Neural cell (in vitro differentiated cells): ENCODE data around the gene ARHGAP6. TPM values are rescaled to one million over a fixed set of nuclear protein-coding genes. Genes with fewer than 3 reads are reported as not detected.

ENCODE experiments used
- H2AFZ ChIP-seq: fragments of 200-600, 300-800 bp; sonication (generic), shearing (Covaris generic); 2 replicates; pipeline ENCODE4 v1.6.0; 2014; ENCODE audit warnings: low read depth, mild to moderate bottlenecking, antibody characterized with exemption, low read length, moderate library complexity
- H3F3A ChIP-seq: fragments of 200-600 bp; shearing (Covaris generic); 2 replicates; pipeline ENCODE4 v1.6.1; 2016; ENCODE audit warnings: mild to moderate bottlenecking, moderate library complexity, mixed read lengths, antibody characterized with exemption, low read length; ENCODE audit not compliant: insufficient read depth, poor library complexity, severe bottlenecking
- H3K27ac ChIP-seq: fragments of 200-600, 300-800 bp; sonication (generic), shearing (Covaris generic); 2 replicates; pipeline ENCODE4 v1.5.1; 2014; ENCODE audit warnings: mild to moderate bottlenecking, low read length, moderate library complexity
- H3K27me3 ChIP-seq: fragments of 300-800, 200-600 bp; sonication (generic), shearing (Covaris generic); 2 replicates; pipeline ENCODE4 v1.6.0; 2014; ENCODE audit warnings: mild to moderate bottlenecking, low read depth, low read length, moderate library complexity; ENCODE audit not compliant: insufficient read depth
- H3K36me3 ChIP-seq: fragments of 300-800, 200-600 bp; sonication (generic), shearing (Covaris generic); 2 replicates; pipeline ENCODE4 v1.5.1; 2014; ENCODE audit warnings: mild to moderate bottlenecking, antibody characterized with exemption, low read length, moderate library complexity; ENCODE audit not compliant: insufficient read depth
- H3K4me2 ChIP-seq: fragments of 300-800, 200-600 bp; sonication (generic), shearing (Covaris generic); 2 replicates; pipeline ENCODE4 v1.6.0; 2014; ENCODE audit warnings: mild to moderate bottlenecking, low read length
- H3K4me3 ChIP-seq: fragments of 300-800, 200-600 bp; sonication (generic), shearing (Covaris generic); 2 replicates; pipeline ENCODE4 v1.5.1; 2014; ENCODE audit warnings: mild to moderate bottlenecking, low read length, moderate library complexity
- H3K79me2 ChIP-seq: fragments of 200-600 bp; shearing (Covaris generic); replicated peaks from 2 replicates; pipeline ENCODE4 v1.6.0; 2014; ENCODE audit warnings: mild to moderate bottlenecking, low read length, moderate library complexity; ENCODE audit not compliant: insufficient read depth
- H3K9ac ChIP-seq: fragments of 300-800, 200-600 bp; sonication (generic), shearing (Covaris generic); 2 replicates; pipeline ENCODE4 v1.6.1; 2016; ENCODE audit warnings: mild to moderate bottlenecking, low read length, mixed read lengths
- H3K9me2 ChIP-seq: fragments of 200-600 bp; shearing (Covaris generic); 2 replicates; pipeline ENCODE4 v1.6.1; 2016; ENCODE audit warnings: mild to moderate bottlenecking, low read length, mixed read lengths; ENCODE audit not compliant: insufficient read depth
- H3K9me3 ChIP-seq: fragments of 200-600, 300-800 bp; sonication (generic), shearing (Covaris generic); 2 replicates; pipeline ENCODE4 v1.6.1; 2016; ENCODE audit warnings: mild to moderate bottlenecking, mixed run types, low read length, moderate library complexity, mixed read lengths
- H4K20me1 ChIP-seq: fragments of 200-600 bp; shearing (Covaris generic); 2 replicates; pipeline ENCODE4 v1.6.1; 2016; ENCODE audit warnings: mild to moderate bottlenecking, mixed run types; ENCODE audit not compliant: insufficient read depth
- CTCF ChIP-seq: fragments of 450-650 bp; IDR thresholded peaks from 2 replicates; pipeline ENCODE4 v1.5.1; 2014; ENCODE audit warnings: antibody characterized with exemption, mild to moderate bottlenecking, moderate library complexity; ENCODE audit not compliant: poor library complexity, severe bottlenecking
- EP300 ChIP-seq: fragments of 450-650 bp; conservative IDR thresholded peaks from 2 replicates; pipeline ENCODE4 v1.6.1; 2014; ENCODE audit warnings: antibody characterized with exemption, mild to moderate bottlenecking, moderate library complexity; ENCODE audit not compliant: poor library complexity, severe bottlenecking
- EZH2 ChIP-seq: fragments of 200-600, 300-800 bp; shearing (Covaris generic), sonication (generic); IDR thresholded peaks from 2 replicates; pipeline ENCODE4 v1.6.1; 2014; ENCODE audit warnings: antibody characterized with exemption, low read length, borderline replicate concordance, mild to moderate bottlenecking; ENCODE audit not compliant: insufficient read depth, poor library complexity, severe bottlenecking
- MXI1 ChIP-seq: fragments of 450-650 bp; conservative IDR thresholded peaks from 2 replicates; pipeline ENCODE4 v1.6.1; 2014; ENCODE audit warnings: antibody characterized with exemption, mild to moderate bottlenecking; ENCODE audit not compliant: poor library complexity, severe bottlenecking
- POLR2AphosphoS5 ChIP-seq: IDR thresholded peaks from 2 replicates; pipeline ENCODE4 v1.6.1; 2012
- RAD21 ChIP-seq: fragments of 450-650 bp; conservative IDR thresholded peaks from 2 replicates; pipeline ENCODE4 v1.6.1; 2014; ENCODE audit warnings: antibody characterized with exemption, mild to moderate bottlenecking, moderate library complexity
- REST ChIP-seq: IDR thresholded peaks from 2 replicates; pipeline ENCODE4 v1.6.1; 2012; ENCODE audit warnings: borderline replicate concordance
- SMC3 ChIP-seq: fragments of 450-650 bp; conservative IDR thresholded peaks from 2 replicates; pipeline ENCODE4 v1.6.1; 2014; ENCODE audit warnings: antibody characterized with exemption, mild to moderate bottlenecking, moderate library complexity; ENCODE audit not compliant: poor library complexity
- TAF1 ChIP-seq: IDR thresholded peaks from 2 replicates; pipeline ENCODE4 v1.6.1; 2012; ENCODE audit warnings: low read depth
- polyA plus RNA-seq: library from polyadenylated mRNA; depleted of rRNA; stranded (reverse); fragments of >200 nt; gene quantifications from 2 replicates; pipeline ENCODE4 v1.2.3, GENCODE V29; 2014

Gene ARHGAP6
- polyA plus RNA-seq, 1 donor from 2014 or later, result 0.40 TPM

DNA sequence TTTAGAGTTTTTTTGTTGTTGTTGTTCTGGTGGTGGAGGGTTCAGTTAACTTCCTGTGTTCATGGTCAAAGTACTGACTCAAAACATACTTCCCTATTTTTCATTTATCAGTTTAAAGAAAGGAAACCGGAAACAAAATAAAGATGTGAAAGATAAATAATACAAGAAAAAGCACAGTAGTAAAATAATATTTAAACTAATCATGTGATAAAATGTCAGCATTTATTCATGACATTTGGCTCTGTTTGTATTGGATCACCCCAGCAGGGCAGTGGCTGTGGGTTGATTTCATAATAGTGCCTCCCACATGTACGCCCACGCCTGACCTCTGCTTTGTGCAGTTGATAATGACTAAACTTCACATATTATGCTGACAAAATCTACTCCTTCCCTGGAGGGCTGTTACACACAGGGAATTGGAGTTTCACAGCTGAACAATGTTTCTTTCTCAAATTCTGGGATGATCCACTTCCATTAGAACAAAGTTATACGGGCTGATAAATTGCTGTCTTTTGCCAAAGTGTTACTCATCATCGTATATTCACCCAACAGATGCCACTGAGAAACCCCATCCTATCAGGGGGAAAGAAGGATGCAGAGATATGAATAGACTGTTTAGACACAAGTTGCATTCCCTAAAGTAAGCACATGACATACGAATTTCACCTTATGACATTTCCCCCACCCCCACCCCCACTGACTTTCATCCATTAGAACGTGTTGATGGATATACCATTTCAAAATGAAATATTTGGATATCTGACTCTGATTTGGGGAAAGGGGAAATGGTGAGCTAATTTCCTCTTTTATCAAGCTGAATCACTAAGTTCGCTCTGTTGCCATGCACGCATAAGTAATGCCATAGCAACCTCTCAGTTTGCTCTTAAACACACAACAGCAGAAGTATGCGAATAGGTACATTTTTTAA, 324.2 kb downstream of the ARHGAP6 start:
- peak overlapping the region; percentile 34 for H3K27ac ChIP-seq
- no peaks in the 10 kb centered on the region for H3K79me2 ChIP-seq

More for the DNA sequence above, 324.2 kb downstream of the ARHGAP6 start:
- no peak overlapping the region for H3K4me3 ChIP-seq
- H3K9me2 ChIP-seq, result no peaks in the 10 kb centered on the region
- no peak overlapping the region for H3K9ac ChIP-seq
- H3K27me3 ChIP-seq, result no peaks in the 10 kb centered on the region
- H2AFZ ChIP-seq, result no peak overlapping the region
- no peaks in the 10 kb centered on the region for H3K36me3 ChIP-seq
- TF ChIP-seq REST (no peak), CTCF (no peak), TAF1 (no peak), POLR2AphosphoS5 (no peak), RAD21 (no peak), EP300 (no peak), EZH2 (no peak), MXI1 (no peak), SMC3 (no peak)
- no peaks in the 10 kb centered on the region for H3F3A ChIP-seq
- no peaks in the 10 kb centered on the region for H3K9me3 ChIP-seq
- H4K20me1 ChIP-seq, result no peaks in the 10 kb centered on the region
- H3K4me2 ChIP-seq, result no peak overlapping the region
